ENCODE results near the gene GTSE1. TPM values are rescaled to one million over a fixed set of nuclear protein-coding genes. Genes with fewer than 3 reads are reported as not detected.

The GTSE1 gene
- total and polyA plus RNA-seq, 12 donors = 0.17 to 4.7 (median 0.35) TPM

GRCh38 chr22:46278656-46279645, 17.7 kb upstream of the GTSE1 start:
- Histone ChIP-seq H3K4me3 (no peak overlapping the region), H3K27me3 (no peaks in the 10 kb centered on the region), H3K27ac (peak overlapping the region in 2 of 10 donors; percentile 72 to 77), H3K4me1 (peaks cover 4 to 28% (median 17%) of the 10 kb centered on the region in 9 donors), H3K36me3 (peaks cover 0 to 100% (median 63%) of the 10 kb centered on the region in 9 donors), H3K9me3 (no peaks in the 10 kb centered on the region)
- 94 to 96% methylated on average over 22 of the region's 22 CpGs for WGBS, 2 donors
- intact Hi-C loops (cut with DNase I) = no loop called here
- ATAC-seq = no peak
- DNase-seq = no peak
- no peak for TF ChIP-seq CTCF (IDR thresholded peaks at IDR 0.05)

GRCh38 chr22:46280063-46280817, 16.4 kb upstream of the GTSE1 start:
- peak; percentile 21 to 74 (median 60) for ATAC-seq
- peaks cover 4 to 28% (median 17%) of the 10 kb centered on the region in 9 donors for H3K4me1 ChIP-seq

GRCh38 chr22:46280999-46281623, 15.6 kb upstream of the GTSE1 start:
- H3K36me3 ChIP-seq = peaks cover 0 to 100% (median 71%) of the 10 kb centered on the region in 9 donors
- H3K4me3 ChIP-seq = no peak overlapping the region
- peak overlapping the region in 6 of 10 donors; percentile 41 to 88 (median 68) for H3K27ac ChIP-seq
- no peak for TF ChIP-seq CTCF (IDR thresholded peaks at IDR 0.05)
- H3K9me3 ChIP-seq = no peaks in the 10 kb centered on the region
- ATAC-seq (peak; percentile 55 to 84 (median 66)), DNase-seq (no peak)
- H3K4me1 ChIP-seq = peaks cover 4 to 27% (median 17%) of the 10 kb centered on the region in 9 donors
- 67 to 77% methylated on average over 19 of the region's 19 CpGs for WGBS, 2 donors
- H3K27me3 ChIP-seq = no peaks in the 10 kb centered on the region
- intact Hi-C loops (cut with DNase I) = no loop called here

More at GRCh38 chr22:46280063-46280817, 16.4 kb upstream of the GTSE1 start:
- intact Hi-C loops (cut with DNase I) = no loop called here
- no peak overlapping the region for H3K4me3 ChIP-seq
- no peak for DNase-seq
- TF ChIP-seq CTCF (IDR thresholded peaks at IDR 0.05) = no peak
- peaks cover 0 to 100% (median 70%) of the 10 kb centered on the region in 9 donors for H3K36me3 ChIP-seq
- no peaks in the 10 kb centered on the region for H3K27me3 ChIP-seq
- WGBS, 2 donors = 71 to 77% methylated on average over 12 of the region's 12 CpGs
- H3K9me3 ChIP-seq = no peaks in the 10 kb centered on the region
- H3K27ac ChIP-seq = peak overlapping the region; percentile 13 to 88 (median 66)
